ENCODE results near the gene RPIA.

Gene RPIA

GRCh38 chr2:88684519-88684918 is 7.0 kb upstream of the RPIA start:
- no peak for DNase-seq (ENCODE audit: low read depth in 1 of 2, low spot score in 1 of 2)

GRCh38 chr2:88686320-88686719 is 5.2 kb upstream of the RPIA start:
- DNase-seq (ENCODE audit: low read depth in 1 of 2, low spot score in 1 of 2): no peak

GRCh38 chr2:88687384-88687783 is 4.1 kb upstream of the RPIA start:
- no peak for DNase-seq (ENCODE audit: low read depth in 1 of 2, low spot score in 1 of 2)

GRCh38 chr2:88690591-88691338 is 708 bp upstream of the RPIA start:
- DNase-seq (ENCODE audit: low read depth in 1 of 2, low spot score in 1 of 2): peak; percentile 4 to 29

GRCh38 chr2:88692187-88692586 is 714 bp downstream of the RPIA start:
- DNase-seq (ENCODE audit: low read depth in 1 of 2, low spot score in 1 of 2): peak in 1 of 2 donors; percentile 14

GRCh38 chr2:88693911-88694414 is 2.5 kb downstream of the RPIA start:
- no peak for DNase-seq (ENCODE audit: low read depth in 1 of 2, low spot score in 1 of 2)

- DNase-seq (ENCODE audit: low read depth in 1 of 2, low spot score in 1 of 2): no peak
These were observed 5.1 kb downstream of the RPIA start for GRCh38 chr2:88696611-88697010.

GRCh38 chr2:88697370-88698026 is 6.0 kb downstream of the RPIA start:
- DNase-seq (ENCODE audit: low read depth in 1 of 2, low spot score in 1 of 2): no peak

GRCh38 chr2:88698027-88698413 is 6.5 kb downstream of the RPIA start:
- DNase-seq (ENCODE audit: low read depth in 1 of 2, low spot score in 1 of 2): no peak

GRCh38 chr2:88698498-88699233 is 7.2 kb downstream of the RPIA start:
- DNase-seq (ENCODE audit: low read depth in 1 of 2, low spot score in 1 of 2): no peak

GRCh38 chr2:88707003-88707402 is 15.5 kb downstream of the RPIA start:
- DNase-seq (ENCODE audit: low read depth in 1 of 2, low spot score in 1 of 2): no peak

- DNase-seq (ENCODE audit: low read depth in 1 of 2, low spot score in 1 of 2): no peak
These were observed 17.7 kb downstream of the RPIA start for GRCh38 chr2:88709181-88709631.

GRCh38 chr2:88711289-88711688 is 19.8 kb downstream of the RPIA start:
- no peak for DNase-seq (ENCODE audit: low read depth in 1 of 2, low spot score in 1 of 2)

- no peak for DNase-seq (ENCODE audit: low read depth in 1 of 2, low spot score in 1 of 2)
These were observed 20.4 kb downstream of the RPIA start for GRCh38 chr2:88711897-88712296.

GRCh38 chr2:88713408-88713807 is 21.9 kb downstream of the RPIA start:
- DNase-seq (ENCODE audit: low read depth in 1 of 2, low spot score in 1 of 2): no peak

GRCh38 chr2:88714667-88715066 is 23.2 kb downstream of the RPIA start:
- DNase-seq (ENCODE audit: low read depth in 1 of 2, low spot score in 1 of 2): no peak

GRCh38 chr2:88720399-88720798 is 28.9 kb downstream of the RPIA start:
- DNase-seq (ENCODE audit: low read depth in 1 of 2, low spot score in 1 of 2): no peak

- no peak for DNase-seq (ENCODE audit: low read depth in 1 of 2, low spot score in 1 of 2)
These were observed 29.8 kb downstream of the RPIA start for GRCh38 chr2:88721268-88721667.

- DNase-seq (ENCODE audit: low read depth in 1 of 2, low spot score in 1 of 2): no peak
These were observed 33.3 kb downstream of the RPIA start for GRCh38 chr2:88724643-88725332.

GRCh38 chr2:88729061-88729745 is 37.7 kb downstream of the RPIA start:
- DNase-seq (ENCODE audit: low read depth in 1 of 2, low spot score in 1 of 2): no peak
